HG02938 (cell line): ENCODE measurements around the gene IL1RAP.
"Not testable (repeated sequence)": the region's sequence is repeated elsewhere in the genome, so short reads cannot be mapped to it uniquely, and the experiment has no call there.

Experiments used
- ATAC-seq: cut with Tn5 transposase; IDR thresholded peaks from one replicate; pipeline ENCODE4 v1.9.1; 2021; ENCODE audit warnings: mild to moderate bottlenecking, moderate library complexity; ENCODE audit not compliant: unreplicated experiment

IL1RAP gene

DNA sequence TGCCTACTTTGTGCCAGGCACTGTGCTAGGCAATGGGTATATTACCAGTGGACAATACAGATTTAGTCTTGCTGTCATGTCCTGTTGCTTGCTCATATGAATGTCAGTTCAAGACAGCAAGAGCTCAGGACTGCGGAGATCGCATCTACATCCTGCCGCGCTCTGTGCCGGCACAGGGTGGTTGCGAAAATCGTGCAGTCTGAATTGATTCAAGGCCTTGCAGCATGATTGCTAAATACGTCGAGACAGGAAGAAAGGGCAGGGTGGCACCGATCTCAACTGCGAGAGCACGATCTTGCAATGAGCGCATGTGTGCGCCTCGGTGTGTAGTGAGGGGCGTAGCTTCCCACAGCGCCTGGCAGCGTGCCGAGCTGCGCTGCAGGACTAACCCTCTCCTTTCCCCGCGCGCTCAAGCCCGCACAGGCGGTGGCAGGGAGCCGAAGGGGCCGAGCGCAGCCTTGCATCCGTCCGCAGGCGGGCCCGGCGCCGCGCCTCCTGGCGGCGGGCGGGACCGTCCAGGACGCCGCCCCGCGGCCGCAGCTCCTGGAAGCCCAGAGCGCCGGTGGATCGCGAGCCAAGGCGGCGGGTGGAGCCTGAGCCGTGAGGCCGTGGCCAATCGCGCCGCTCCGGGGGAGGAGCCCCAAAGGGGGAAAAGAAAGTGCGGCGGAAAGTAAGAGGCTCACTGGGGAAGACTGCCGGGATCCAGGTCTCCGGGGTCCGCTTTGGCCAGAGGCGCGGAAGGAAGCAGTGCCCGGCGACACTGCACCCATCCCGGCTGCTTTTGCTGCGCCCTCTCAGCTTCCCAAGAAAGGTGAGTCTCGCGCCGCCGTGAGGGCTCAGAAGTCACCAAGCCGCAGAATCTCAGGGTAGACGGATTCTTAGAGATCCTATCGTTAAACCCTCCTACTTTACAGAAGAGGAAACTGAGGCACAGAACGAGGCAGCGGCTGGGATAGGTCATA, at the start of gene IL1RAP:
IL1RAP (plus strand) TSS at position 677 of the 962 bp plus-strand sequence. CDS start 50,205 bp downstream, outside the sequence.
- peak; percentile 94 for ATAC-seq

DNA sequence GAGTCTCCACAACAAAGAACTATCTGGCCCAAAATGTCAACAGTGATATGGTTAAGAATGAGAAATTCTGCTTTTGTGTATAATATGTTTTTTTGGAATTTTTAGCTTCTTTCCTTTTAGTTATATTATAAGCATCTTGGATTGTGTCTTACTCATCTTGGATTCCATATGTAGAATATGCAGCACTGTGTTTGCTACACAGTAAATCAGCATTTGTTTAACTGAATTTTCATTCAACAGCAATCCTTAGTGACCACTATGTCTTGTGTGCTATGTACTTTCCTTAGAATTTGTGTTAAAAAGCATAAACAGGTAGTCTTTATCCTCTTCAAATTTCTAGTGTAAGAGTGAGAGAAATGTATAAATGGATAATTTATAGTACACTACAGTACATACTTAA, 46.0 kb upstream of the IL1RAP start:
- no peak for ATAC-seq

DNA sequence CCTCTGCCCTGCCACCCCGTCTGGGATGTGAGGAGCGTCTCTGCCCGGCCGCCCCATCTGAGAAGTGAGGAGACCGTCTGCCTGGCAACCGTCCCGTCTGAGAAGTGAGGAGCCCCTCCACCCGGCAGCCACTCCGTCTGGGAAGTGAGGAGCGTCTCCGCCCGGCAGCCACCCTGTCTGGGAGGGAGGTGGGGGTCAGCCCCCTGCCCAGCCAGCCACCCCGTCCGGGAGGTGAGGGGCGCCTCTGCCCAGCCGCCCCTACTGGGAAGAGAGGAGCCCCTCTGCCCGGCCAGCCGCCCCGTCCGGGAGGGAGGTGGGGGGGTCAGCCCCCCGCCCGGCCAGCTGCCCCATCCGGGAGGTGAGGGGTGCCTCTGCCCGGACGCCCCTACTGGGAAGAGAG, 40.6 kb upstream of the IL1RAP start:
- not testable (repeated sequence) for ATAC-seq

- ATAC-seq, result no peak
Observed at GRCh38 chr3:190481779-190482178, 32.1 kb upstream of the IL1RAP start.

- ATAC-seq, result no peak
Observed at GRCh38 chr3:190485830-190486532, 27.9 kb upstream of the IL1RAP start.

DNA sequence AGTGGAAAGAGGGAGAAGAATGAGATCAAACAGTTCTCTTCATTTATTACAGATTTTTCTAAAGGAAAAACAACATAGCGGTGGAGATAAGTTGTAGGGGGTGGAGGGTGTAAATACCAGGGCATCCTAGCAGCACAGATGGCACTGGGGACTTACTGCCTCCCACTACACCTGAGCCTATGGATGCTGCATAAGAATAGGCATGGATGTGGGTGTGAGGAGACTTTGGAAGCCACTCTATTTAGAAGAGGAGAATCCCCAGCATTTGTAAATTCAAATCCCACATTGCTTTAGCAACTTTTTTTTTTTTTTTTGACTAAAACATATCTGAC, 27.4 kb upstream of the IL1RAP start:
- ATAC-seq, result no peak

GRCh38 chr3:190486908-190487607, 26.8 kb upstream of the IL1RAP start:
- ATAC-seq, result no peak

DNA sequence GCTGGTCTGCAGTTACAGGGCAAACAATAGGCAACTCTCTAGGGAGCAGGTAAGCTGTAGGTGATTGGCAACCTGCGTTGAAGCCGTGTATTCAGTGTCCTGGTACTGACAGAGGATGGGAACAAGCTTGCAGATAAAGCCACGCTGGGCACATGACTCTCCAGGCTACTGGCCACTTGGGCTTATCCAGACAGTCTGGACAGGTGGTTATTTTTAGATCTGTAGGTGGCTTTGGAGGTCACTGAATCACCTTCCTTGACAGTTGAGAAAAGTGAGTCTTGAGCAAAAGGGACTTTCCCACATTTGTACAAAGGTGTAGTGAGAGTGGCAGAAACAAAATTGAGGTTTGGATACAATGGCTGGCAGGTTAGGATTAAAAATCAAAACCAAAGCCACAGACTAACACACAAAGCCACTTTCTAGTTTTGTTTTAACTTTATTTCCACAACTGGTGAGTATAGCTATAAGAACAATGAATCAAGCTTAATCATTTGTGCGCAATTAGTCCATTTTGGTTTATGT, 22.3 kb upstream of the IL1RAP start:
- no peak for ATAC-seq

GRCh38 chr3:190492129-190492528, 21.8 kb upstream of the IL1RAP start:
- no peak for ATAC-seq

DNA sequence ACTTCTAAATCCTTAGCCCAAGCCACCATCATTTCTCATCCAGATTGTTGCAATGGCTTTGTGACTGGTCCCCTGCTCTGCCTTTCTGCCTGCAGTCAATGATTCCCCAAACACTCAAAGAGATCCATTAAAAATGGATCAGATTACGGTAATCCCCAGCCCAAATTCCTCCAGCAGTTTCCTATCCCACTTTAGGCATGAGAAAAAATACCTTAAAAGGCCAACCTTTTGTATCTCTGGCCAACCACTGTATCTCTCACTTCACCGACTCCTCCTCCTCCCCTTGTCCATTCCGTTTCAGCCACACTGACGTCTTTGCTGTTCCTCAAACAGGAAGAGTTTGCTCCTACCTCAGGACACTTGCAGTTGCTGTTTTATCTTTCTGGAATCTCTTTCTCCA, 20.9 kb upstream of the IL1RAP start:
- ATAC-seq, result no peak

- no peak for ATAC-seq
Observed at GRCh38 chr3:190494907-190495306, 19.0 kb upstream of the IL1RAP start.

DNA sequence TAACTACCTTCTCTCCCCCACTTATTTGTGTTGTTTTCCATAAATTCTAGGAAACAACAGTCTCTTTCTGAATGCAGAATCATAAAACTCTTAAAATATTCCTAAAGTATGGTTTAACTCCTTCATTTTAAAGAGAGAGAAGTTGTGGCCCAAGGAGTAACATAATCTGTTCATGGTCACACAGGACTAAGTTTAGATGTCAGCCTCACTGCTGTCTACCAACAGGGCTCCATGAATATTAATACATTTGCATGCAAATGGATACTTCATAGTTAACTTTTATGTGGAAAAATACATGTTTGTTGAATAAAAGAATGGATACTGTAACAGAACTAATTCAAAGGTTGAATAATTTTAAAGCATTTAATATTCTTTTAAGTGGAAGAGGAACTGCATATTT, 18.5 kb upstream of the IL1RAP start:
- ATAC-seq, result no peak

- ATAC-seq, result no peak
Observed at GRCh38 chr3:190495796-190496195, 18.1 kb upstream of the IL1RAP start.

DNA sequence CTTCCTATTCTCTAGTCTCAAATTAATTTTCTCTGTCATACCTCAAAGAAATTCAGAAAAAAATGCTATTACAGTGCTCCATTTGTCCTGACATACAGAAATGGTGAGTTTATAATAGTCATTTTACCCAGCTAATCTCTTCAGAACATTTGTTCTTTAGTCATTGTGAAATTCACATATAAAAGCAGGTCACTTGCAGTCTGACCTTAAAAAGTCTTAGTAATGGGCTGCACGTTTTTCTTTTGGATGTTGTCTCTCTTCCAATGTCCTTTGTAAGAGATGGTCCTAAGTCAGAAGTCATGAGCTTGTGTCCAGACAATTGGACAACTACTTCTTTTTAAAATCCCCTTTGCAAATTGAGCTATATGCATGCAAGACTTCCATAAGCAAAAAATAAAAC, 17.0 kb upstream of the IL1RAP start:
- ATAC-seq, result no peak

DNA sequence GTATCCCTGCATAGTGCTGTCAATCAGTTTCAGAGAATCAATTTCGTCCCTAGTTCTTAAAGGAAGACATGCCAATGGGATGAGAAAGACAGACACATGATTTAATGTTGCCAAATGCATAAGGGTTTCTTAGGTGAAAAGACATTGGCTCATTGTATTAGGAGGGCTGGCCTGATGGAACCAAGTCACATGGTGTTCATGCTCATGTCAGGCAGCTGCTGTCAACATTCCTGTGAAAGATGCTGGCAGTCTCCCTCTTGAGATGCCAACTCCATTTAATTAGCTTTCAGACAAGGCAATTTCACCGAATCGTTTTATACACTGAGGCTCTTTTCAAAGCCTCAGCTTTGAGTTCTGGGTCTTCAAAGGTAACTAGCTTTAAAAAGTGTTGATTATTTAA, 16.1 kb upstream of the IL1RAP start:
- ATAC-seq, result no peak

DNA sequence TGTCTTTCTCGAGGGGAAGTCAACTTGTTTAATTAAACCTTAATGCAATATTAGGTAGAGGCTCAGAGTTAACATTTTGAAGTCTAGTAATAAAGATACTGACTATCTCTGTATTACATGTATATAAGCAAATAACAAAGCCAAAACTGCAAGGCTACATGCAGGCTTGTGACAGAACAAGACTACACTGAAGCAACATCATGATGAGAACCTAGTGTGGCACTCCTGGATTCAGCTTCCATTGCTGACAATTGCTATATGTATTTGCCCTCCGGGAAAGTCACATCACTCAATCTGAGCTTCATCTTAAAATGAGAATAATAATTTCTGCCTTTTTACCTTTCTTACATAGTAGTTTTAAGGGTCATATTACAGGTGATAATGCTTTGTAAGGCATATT, 15.6 kb upstream of the IL1RAP start:
- ATAC-seq, result no peak

DNA sequence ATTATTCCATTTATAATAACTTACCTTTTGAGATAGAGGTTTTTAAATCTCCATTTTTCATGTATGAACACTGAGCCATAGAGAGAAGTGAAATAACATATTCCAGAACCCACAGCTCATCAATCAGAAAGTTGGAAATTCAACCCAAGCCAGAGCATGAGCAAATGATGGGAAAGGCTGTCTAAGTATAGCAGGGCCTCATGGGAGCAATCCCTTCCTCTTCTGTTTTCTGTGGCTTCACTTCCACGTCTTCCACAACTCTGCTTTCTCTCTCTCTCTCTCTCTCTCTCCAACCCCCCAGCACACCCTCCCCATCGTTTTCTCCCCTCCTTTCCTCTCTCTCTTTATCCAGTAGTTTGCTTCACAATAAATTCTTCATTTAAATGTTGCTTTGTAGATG, 14.8 kb upstream of the IL1RAP start:
- no peak for ATAC-seq

DNA sequence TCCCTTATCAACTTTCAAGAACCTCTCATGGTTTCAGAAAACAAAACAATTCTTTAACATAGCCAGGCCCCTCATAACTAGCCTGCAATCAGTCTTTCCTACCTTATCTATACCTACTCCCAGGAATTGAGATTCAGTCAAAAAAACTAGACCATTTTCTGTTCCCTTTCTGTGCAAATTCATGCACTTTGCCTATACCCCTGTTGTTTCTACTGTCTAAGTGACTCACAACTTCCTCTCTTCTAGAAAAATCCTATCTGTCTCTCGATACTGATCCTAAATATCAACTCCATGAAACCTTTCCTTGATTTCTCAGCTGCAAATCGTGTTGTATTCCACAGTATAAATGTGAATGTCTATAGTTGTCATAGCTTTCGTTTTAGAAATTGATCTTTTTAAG, 10.9 kb upstream of the IL1RAP start:
- no peak for ATAC-seq

DNA sequence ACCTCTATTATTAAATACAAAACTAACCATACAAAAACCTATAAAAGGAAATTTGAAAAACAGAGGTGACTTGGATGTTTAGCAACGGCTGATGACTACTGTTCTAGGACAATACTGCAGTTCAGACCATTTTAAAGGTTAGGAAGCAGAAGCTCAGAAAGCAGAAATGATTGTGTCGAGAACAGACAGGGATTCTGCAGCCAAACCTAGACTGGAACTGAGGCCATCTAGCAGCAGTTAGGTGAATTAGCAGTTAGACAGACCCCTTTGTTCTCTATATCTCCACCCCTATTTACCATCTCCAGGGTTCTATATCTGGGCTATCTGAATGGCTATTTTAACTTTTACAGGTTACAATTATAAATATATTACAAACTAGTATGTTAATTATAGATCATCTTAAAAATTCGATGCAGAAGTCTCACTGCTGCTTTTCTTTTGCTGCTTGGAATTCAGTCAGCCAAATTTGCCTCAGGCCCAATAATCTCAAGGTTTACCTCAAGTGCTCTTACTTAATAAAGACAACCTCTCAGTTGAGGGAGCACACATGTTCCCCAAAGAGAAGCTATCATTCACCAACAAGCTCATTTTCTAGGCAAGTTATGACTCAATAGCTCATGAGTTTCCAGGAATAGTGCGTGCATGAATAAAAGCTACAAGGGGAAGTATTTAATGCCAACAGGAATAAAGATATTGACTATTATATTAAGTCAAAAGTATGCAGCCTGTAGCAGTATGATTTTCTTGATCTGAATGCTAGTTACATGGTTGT, 9.3 kb upstream of the IL1RAP start:
- no peak for ATAC-seq

DNA sequence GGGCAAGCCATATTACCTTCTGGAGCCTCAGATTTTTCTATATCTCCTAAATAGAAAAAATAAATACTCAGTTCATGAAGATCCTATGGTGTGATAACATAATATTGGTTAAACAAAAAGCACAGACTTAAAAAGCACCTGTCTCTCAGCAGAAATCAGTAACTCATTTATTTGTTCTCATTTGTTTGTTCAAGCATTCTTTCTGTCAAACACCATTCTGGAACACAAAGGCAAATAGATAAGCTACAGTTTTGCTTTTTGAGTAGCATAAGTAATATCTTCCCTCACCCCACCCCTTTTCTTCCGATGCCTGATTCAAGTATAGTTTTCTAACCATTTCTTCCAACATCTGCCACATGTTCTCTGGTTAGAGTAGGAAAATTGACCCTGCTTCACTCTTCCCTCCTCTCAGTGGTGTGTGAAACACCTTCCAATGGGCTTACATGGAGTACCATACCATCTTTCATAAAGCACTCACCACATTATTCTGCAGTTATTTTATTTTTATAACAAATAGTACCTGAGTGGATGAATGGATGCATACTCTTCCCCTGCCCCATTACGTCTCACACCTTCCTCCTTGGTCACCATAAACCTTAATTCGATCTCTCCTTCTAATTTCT, 8.4 kb upstream of the IL1RAP start:
- ATAC-seq, result no peak
